ENCODE results near the gene UNC119B. TPM values are rescaled to one million over a fixed set of nuclear protein-coding genes. Genes with fewer than 3 reads are reported as not detected.

UNC119B gene
- total and polyA plus RNA-seq, 2 of the 4 experiments (the other 2 are of a cell fraction): 8.4 to 21.6 TPM

- no peak overlapping the region for H4K5ac ChIP-seq (ENCODE audit: low read depth, low read length)
- no peak overlapping the region for H4K91ac ChIP-seq (ENCODE audit: insufficient read depth, low read depth, low read length)
- POLR2A ChIA-PET (ENCODE audit: unreplicated experiment): no interaction called here
- in situ Hi-C loops (cut with MboI; ENCODE audit: low sequenced_read_pairs) (no loop called here), dilution Hi-C loops (cut with HindIII; ENCODE audit: low sequenced_read_pairs, unreplicated experiment) (no loop called here), intact Hi-C loops (cut with micrococcal nuclease) (no loop called here)
- CTCF ChIA-PET: no interaction called here
- H2BK5ac ChIP-seq (ENCODE audit: low read depth, low read length, poor library complexity, severe bottlenecking): no peak overlapping the region
- H3K27me3 ChIP-seq (ENCODE audit: control insufficient read depth, insufficient read depth, low read length): peaks cover 6% of the 10 kb centered on the region
- H3K4me3 ChIP-seq (ENCODE audit: insufficient read depth, low read depth, low read length): no peak overlapping the region
- H3K56ac ChIP-seq (ENCODE audit: extremely low read depth, insufficient read depth, low read length): no peak overlapping the region
- H3K27ac ChIP-seq (ENCODE audit: insufficient read depth, low read length): no peak overlapping the region
- no peak overlapping the region for H2AK5ac ChIP-seq (ENCODE audit: low read depth, low read length)
- BruUV-seq (replicated peaks): no TSS peak
- H3K9me1 ChIP-seq (ENCODE audit: insufficient read depth, low read length): no peaks in the 10 kb centered on the region
- no peak for ATAC-seq (ENCODE audit: low read depth)
- no peak overlapping the region for H2BK120ac ChIP-seq (ENCODE audit: low read depth, low read length)
- no peaks in the 10 kb centered on the region for H4K20me1 ChIP-seq (ENCODE audit: insufficient read depth, low read length)
- H2AK9ac ChIP-seq (replicated peaks; ENCODE audit: low read depth, low read length, poor library complexity): no peak overlapping the region
- H3K23ac ChIP-seq (ENCODE audit: low read depth, low read length): no peak overlapping the region
- H3K14ac ChIP-seq (replicated peaks; ENCODE audit: low read depth, low read length): no peak overlapping the region
- no peak overlapping the region for H2BK15ac ChIP-seq (ENCODE audit: low read depth, low read length)
- no peak overlapping the region for H3K4ac ChIP-seq (ENCODE audit: low read depth, low read length)
- H3K4me2 ChIP-seq (ENCODE audit: low read depth, low read length): no peak overlapping the region
- no peaks in the 10 kb centered on the region for H3K36me3 ChIP-seq (ENCODE audit: control insufficient read depth, insufficient read depth, low read length)
- H2BK20ac ChIP-seq (ENCODE audit: low read depth, low read length): no peak overlapping the region
- H3K4me1 ChIP-seq (ENCODE audit: control insufficient read depth, insufficient read depth, low read length): no peaks in the 10 kb centered on the region
- H3K18ac ChIP-seq (ENCODE audit: low read depth, low read length): no peak overlapping the region
- no CpG with 5 or more reads among the region's 7 CpGs for WGBS, 2 experiments (ENCODE audit: extremely low coverage in 2 of 2, insufficient read length in 1 of 2)
- H4K8ac ChIP-seq (ENCODE audit: low read depth in 2 of 2, low read length in 2 of 2): no peak overlapping the region
- DNase-seq: no peak
- no peak overlapping the region for H3K9ac ChIP-seq (ENCODE audit: low read depth, low read length)
- TF ChIP-seq MAFK (IDR thresholded peaks at IDR 0.05; ENCODE audit: low read depth, low read length): no peak
- no peak for TF ChIP-seq CHD1 (IDR thresholded peaks at IDR 0.05; ENCODE audit: low read depth, low read length)
- TF ChIP-seq BHLHE40 (IDR thresholded peaks at IDR 0.05; ENCODE audit: low read depth, low read length): no peak
- TF ChIP-seq MXI1 (IDR thresholded peaks at IDR 0.05; ENCODE audit: borderline replicate concordance, low read depth, low read length): no peak
- no peak for TF ChIP-seq RFX5 (IDR thresholded peaks at IDR 0.05; ENCODE audit: low read depth, low read length)
- no peak for TF ChIP-seq POLR2A (IDR thresholded peaks at IDR 0.05; ENCODE audit: low read depth, low read length)
- no peak for TF ChIP-seq FOS (IDR thresholded peaks at IDR 0.05; ENCODE audit: low read depth, low read length)
- TF ChIP-seq CTCF (conservative IDR thresholded peaks at IDR 0.05; ENCODE audit: low read depth, low read length): no peak
- TF ChIP-seq MAZ (IDR thresholded peaks at IDR 0.05; ENCODE audit: borderline replicate concordance, low read depth, low read length): no peak
- TF ChIP-seq RCOR1 (IDR thresholded peaks at IDR 0.05; ENCODE audit: insufficient replicate concordance, low read length): no peak
- TF ChIP-seq CEBPB (IDR thresholded peaks at IDR 0.05; ENCODE audit: low read depth, low read length): no peak
- no peak for TF ChIP-seq ELK1 (IDR thresholded peaks at IDR 0.05; ENCODE audit: borderline replicate concordance, low read depth, low read length)
- TF ChIP-seq NFE2L2 (IDR thresholded peaks at IDR 0.05; ENCODE audit: low read depth, low read length): no peak
- TF ChIP-seq SMC3 (IDR thresholded peaks at IDR 0.05; ENCODE audit: low read depth, low read length): no peak
- no peak for TF ChIP-seq USF2 (IDR thresholded peaks at IDR 0.05; ENCODE audit: low read depth, low read length)
- TF ChIP-seq RAD21 (IDR thresholded peaks at IDR 0.05; ENCODE audit: low read length): no peak
- peak overlapping the region; percentile 61 for H2AFZ ChIP-seq (replicated peaks; ENCODE audit: low read length, poor library complexity)
- no peaks in the 10 kb centered on the region for H3K9me3 ChIP-seq (ENCODE audit: control insufficient read depth, insufficient read depth, low read length)
- H3K79me1 ChIP-seq (ENCODE audit: low read depth in 1 of 2, low read length in 2 of 2): no peaks in the 10 kb centered on the region
Measured at GRCh38 chr12:120677765-120678473, 32.3 kb upstream of the UNC119B start.

All from IMR-90 (cell line).